RWPE1 (cell line): Measurements from ENCODE around the gene NTN1.

Experiments used
- CTCF ChIA-PET: fragments of 350-600 bp; sonication (Branson Sonifier 250); formaldehyde crosslinking; extraction: SDS; loops from one replicate; lab custom pipeline; 2021; lab: Yijun Ruan, JAX
- POLR2A ChIA-PET: fragments of 400-600 bp; formaldehyde crosslinking; extraction: SDS; loops from one replicate; lab custom pipeline; 2020; ENCODE audit warnings: antibody characterized with exemption; ENCODE audit not compliant: low non-redundant PET; lab: Yijun Ruan, JAX
- DNase-seq: peaks from one replicate; pipeline ENCODE4 v3.0.0; 2012; ENCODE audit warnings: low spot score
- H3K27ac ChIP-seq: fragments of 450-650 bp; 2 replicates; pipeline ENCODE4 v1.5.1; 2017
- CTCF ChIP-seq: fragments of 450-650 bp; conservative IDR thresholded peaks from 2 replicates; pipeline ENCODE4 v1.5.1; 2017; ENCODE audit warnings: low read depth, mild to moderate bottlenecking

Gene NTN1

DNA sequence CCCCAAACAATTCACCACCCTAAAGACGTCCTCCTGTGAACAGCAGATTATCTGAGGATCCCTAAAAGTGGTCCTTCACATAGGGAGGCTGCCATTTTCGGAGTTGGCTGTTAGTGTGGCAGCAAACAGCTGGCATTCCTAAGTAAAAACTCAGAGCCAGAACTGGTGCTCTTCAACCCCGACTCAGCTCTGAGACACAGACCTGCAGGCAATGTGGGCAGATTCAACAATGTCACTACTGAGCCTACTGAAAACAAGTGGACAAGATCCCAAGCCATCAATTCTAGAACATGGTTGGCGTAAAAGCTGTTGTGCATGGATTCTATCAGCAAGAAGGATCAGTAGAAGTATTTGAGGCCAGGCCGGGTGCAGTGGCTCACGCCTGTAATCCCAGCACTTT is 247.2 kb downstream of the NTN1 start:
- TF ChIP-seq CTCF = no peak
- DNase-seq = no peak
- CTCF ChIA-PET = no interaction called here
- no peak overlapping the region for H3K27ac ChIP-seq
- POLR2A ChIA-PET = no interaction called here

DNA sequence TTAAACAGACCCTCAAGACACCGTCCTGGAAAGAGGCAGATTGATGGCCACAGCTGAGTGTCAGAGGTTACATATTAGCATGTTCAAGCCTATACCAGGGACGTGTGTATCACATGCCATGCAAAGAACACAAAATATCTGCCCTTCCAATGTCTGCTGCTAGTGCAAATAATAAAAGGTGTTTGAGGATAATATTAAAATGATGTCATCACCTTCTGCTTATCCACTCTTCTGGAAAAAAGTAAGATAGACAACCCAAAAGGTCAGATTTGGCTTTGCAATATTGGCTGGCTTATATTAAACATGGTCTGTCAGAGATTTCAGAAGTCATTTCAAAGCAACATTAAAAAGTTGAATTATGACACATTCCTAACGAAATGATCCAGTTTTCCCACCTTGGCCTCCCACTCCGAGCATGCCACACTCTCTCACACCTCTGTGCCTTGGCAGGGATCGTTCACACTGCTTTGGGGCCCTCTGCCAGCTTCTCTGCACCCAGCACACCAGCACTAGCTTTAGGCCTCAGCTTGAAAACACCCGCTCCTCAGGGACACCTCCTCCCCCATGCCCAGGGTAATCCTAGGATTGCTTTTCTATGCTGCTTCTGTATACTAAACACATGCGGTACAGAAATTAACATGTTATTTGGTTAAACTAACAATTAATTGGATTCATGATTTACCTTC is 248.2 kb downstream of the NTN1 start:
- no peak for TF ChIP-seq CTCF
- DNase-seq = no peak
- no peak overlapping the region for H3K27ac ChIP-seq
- POLR2A ChIA-PET = no interaction called here
- CTCF ChIA-PET = interaction anchor here (0.6 to 0.9 kb wide), 2 partner anchors 177 to 260 kb away, joined by 3 to 4 read pairs; no protein-coding TSS in a partner anchor

DNA sequence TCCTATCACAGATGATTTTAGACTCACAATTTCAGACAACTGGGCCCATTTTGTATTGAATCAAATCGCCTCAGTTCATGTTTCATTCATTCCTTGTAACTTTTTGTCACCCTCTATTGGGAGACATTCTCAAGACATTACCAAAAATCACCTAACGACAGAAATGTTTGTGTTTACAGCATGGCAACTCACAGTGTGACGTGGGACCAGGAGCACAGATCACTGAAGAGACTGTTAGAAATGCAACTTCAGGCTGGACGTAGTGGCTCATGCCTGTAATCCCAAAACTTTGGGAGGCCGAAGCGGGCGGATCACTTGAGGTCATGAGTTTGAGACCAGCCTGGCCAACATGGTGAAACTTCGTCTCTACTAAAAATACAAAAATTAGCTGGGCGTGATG is 249.6 kb downstream of the NTN1 start:
- TF ChIP-seq CTCF = no peak
- no peak for DNase-seq
- ChIA-PET POLR2A (no interaction called here), CTCF (no interaction called here)
- no peak overlapping the region for H3K27ac ChIP-seq

DNA sequence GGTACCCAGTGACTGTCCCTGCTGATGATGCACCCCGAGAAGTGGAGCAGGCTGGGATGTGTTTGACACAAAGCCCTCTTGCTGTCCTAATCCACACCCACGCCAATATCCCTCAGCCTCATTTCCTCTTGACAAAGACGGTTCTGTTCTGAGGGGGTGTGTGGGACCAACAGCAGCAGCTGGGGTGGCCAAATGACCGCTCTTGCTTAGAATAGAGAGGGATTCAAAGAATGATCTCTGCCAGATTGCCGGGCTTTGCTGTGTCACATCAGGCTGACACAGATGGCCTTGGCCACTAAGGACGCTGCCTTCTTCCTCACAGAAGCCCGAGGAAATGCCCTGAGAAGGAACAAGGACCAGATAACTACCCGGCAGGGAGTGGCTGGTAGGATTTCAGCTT is 250.7 kb downstream of the NTN1 start:
- no peak for DNase-seq
- no peak for TF ChIP-seq CTCF
- CTCF ChIA-PET = no interaction called here
- H3K27ac ChIP-seq = no peak overlapping the region
- POLR2A ChIA-PET = no interaction called here

GRCh38 chr17:9272501-9273200 is 251.3 kb downstream of the NTN1 start:
- TF ChIP-seq CTCF = no peak
- ChIA-PET CTCF (no interaction called here), POLR2A (no interaction called here)
- H3K27ac ChIP-seq = no peak overlapping the region
- no peak for DNase-seq

DNA sequence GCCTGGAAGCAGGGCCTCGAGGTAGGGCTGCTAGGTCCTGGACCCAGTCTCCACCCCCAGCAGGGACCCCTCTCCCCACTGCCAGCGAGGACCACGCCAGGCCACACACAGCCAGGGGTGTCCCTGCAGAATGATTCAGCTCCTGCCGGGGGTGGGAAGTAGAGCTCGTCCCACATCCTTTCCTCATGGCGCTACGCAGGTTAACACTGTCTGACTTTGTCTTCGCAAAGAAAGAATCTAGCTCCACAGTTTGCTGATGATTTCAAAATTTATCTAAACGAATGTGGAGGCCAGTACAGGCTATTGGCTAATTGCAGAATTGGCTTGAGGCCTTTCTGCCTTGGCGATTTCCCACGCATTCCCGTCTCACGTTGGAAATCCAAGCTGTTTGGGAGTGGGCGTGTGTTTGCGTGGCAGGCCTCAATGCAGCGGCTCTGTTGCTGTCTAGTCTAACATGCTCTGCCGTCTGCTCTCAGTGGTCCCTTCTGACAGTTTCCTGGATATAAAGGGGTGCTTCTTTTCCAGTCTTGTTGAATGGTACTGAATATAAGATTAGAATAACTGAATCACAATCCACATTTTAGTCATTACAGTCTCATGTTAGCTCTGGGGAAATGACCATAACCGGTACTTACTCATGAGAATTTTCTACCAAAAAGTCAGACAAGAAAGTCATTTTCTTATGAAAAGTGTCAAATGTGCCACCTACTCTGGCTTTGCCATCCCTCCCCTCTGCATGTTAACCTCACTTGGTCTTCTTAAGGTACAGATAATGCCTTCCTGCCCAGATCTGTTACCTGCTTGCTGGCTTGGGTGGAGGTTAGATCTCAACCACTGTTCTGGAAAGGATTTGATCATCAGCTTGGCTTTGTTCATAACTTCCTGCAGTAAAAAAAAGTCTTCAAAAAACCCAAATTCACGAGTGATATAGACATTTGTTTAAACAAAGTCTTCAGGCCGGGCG is 252.4 kb downstream of the NTN1 start:
- no peak overlapping the region for H3K27ac ChIP-seq
- POLR2A ChIA-PET = no interaction called here
- CTCF ChIA-PET = no interaction called here
- no peak for DNase-seq
- no peak for TF ChIP-seq CTCF
